ENCODE results near the gene CFDP1. TPM values are rescaled to one million over a fixed set of nuclear protein-coding genes. Genes with fewer than 3 reads are reported as not detected.

The CFDP1 gene
- total and polyA plus RNA-seq, 2 donors (not counting 1 experiment from before 2014, with no cell fraction given): 6.3 to 42.8 TPM

GRCh38 chr16:75446416-75446815 is 13.1 kb upstream of the CFDP1 start:
- no peaks in the 10 kb centered on the region for H3K4me1 ChIP-seq (ENCODE audit: control insufficient read depth in 2 of 2, insufficient read depth in 2 of 2, low read length in 2 of 2)
- Mint-ChIP-seq H3K4me3 (no peak overlapping the region), H3K27me3 (no peaks in the 10 kb centered on the region), H3K9me3 (ENCODE audit: insufficient read depth) (no peaks in the 10 kb centered on the region), H3K4me1 (no peaks in the 10 kb centered on the region), H3K27ac (no peak overlapping the region)
- H3K79me2 ChIP-seq (ENCODE audit: control insufficient read depth, insufficient read depth, low read length): no peaks in the 10 kb centered on the region
- H3K36me3 ChIP-seq (replicated peaks in 1 of 2; ENCODE audit: control extremely low read depth in 1 of 2, control insufficient read depth in 1 of 2, extremely low read depth in 1 of 2, insufficient read depth in 2 of 2, low read length in 1 of 2): peaks cover 0 to 30% of the 10 kb centered on the region in 2 experiments
- H3K27ac ChIP-seq (ENCODE audit: low read length in 2 of 2): no peak overlapping the region
- H4K20me1 ChIP-seq (ENCODE audit: control insufficient read depth, insufficient read depth, low read length, poor library complexity, severe bottlenecking): peaks cover 5% of the 10 kb centered on the region
- intact Hi-C loops (cut with micrococcal nuclease): no loop called here
- no peaks in the 10 kb centered on the region for H3K27me3 ChIP-seq (replicated peaks in 1 of 4; ENCODE audit: control extremely low read depth in 1 of 4, control insufficient read depth in 3 of 4, insufficient read depth in 4 of 4, low read length in 3 of 4)
- ATAC-seq (ENCODE audit: low read depth) (no peak), DNase-seq (no peak)
- ChIA-PET CTCF (interaction anchor here (1.2 kb wide), 1 partner anchor 19 kb away, joined by 4 read pairs; no protein-coding TSS in a partner anchor), POLR2A (interaction anchor here (0.7 to 0.8 kb wide), 2 partner anchors 11 to 164 kb away, joined by 3 to 5 read pairs; no protein-coding TSS in a partner anchor)
- no peak overlapping the region for H3K9ac ChIP-seq (ENCODE audit: low read length)
- H3K4me2 ChIP-seq (replicated peaks; ENCODE audit: low read depth, low read length, poor library complexity, severe bottlenecking): no peak overlapping the region
- no peaks in the 10 kb centered on the region for H3K9me3 ChIP-seq (ENCODE audit: control extremely low read depth in 1 of 3, control insufficient read depth in 2 of 3, insufficient read depth in 1 of 3, low read length in 2 of 3)
- no peak for TF ChIP-seq CTCF (IDR thresholded peaks at IDR 0.05)
- no peak for TF ChIP-seq EZH2 (IDR thresholded peaks at IDR 0.05; ENCODE audit: borderline replicate concordance, insufficient read depth, low read depth, low read length, poor library complexity, severe bottlenecking)
- no peak overlapping the region for H3K4me3 ChIP-seq (ENCODE audit: control extremely low read depth in 1 of 5, extremely low read depth in 1 of 5, insufficient read depth in 1 of 5, low read depth in 2 of 5, low read length in 4 of 5)
- no peak overlapping the region for H2AFZ ChIP-seq (ENCODE audit: insufficient read depth, low read depth, low read length, poor library complexity, severe bottlenecking)

GRCh38 chr16:75445298-75445697 is 12.0 kb upstream of the CFDP1 start:
- Histone ChIP-seq H2AFZ (ENCODE audit: insufficient read depth, low read depth, low read length, poor library complexity, severe bottlenecking) (no peak overlapping the region), H3K36me3 (replicated peaks in 1 of 2; ENCODE audit: control extremely low read depth in 1 of 2, control insufficient read depth in 1 of 2, extremely low read depth in 1 of 2, insufficient read depth in 2 of 2, low read length in 1 of 2) (peaks cover 0 to 21% of the 10 kb centered on the region in 2 experiments), H3K9ac (ENCODE audit: low read length) (no peak overlapping the region), H3K79me2 (ENCODE audit: control insufficient read depth, insufficient read depth, low read length) (no peaks in the 10 kb centered on the region), H3K27me3 (replicated peaks in 1 of 4; ENCODE audit: control extremely low read depth in 1 of 4, control insufficient read depth in 3 of 4, insufficient read depth in 4 of 4, low read length in 3 of 4) (no peaks in the 10 kb centered on the region), H4K20me1 (ENCODE audit: control insufficient read depth, insufficient read depth, low read length, poor library complexity, severe bottlenecking) (peaks cover 5% of the 10 kb centered on the region), H3K4me3 (ENCODE audit: control extremely low read depth in 1 of 5, extremely low read depth in 1 of 5, insufficient read depth in 1 of 5, low read depth in 2 of 5, low read length in 4 of 5) (no peak overlapping the region), H3K4me1 (ENCODE audit: control insufficient read depth in 2 of 2, insufficient read depth in 2 of 2, low read length in 2 of 2) (no peaks in the 10 kb centered on the region), H3K9me3 (ENCODE audit: control extremely low read depth in 1 of 3, control insufficient read depth in 2 of 3, insufficient read depth in 1 of 3, low read length in 2 of 3) (no peaks in the 10 kb centered on the region), H3K4me2 (replicated peaks; ENCODE audit: low read depth, low read length, poor library complexity, severe bottlenecking) (no peak overlapping the region), H3K27ac (ENCODE audit: low read length in 2 of 2) (no peak overlapping the region)
- no peak for ATAC-seq (ENCODE audit: low read depth)
- TF ChIP-seq EZH2 (IDR thresholded peaks at IDR 0.05; ENCODE audit: borderline replicate concordance, insufficient read depth, low read depth, low read length, poor library complexity, severe bottlenecking): no peak
- TF ChIP-seq CTCF (IDR thresholded peaks at IDR 0.05): no peak
- CTCF ChIA-PET: interaction anchor here (1.0 to 1.2 kb wide), 2 partner anchors 11 to 28 kb away, joined by 3 to 5 read pairs; no protein-coding TSS in a partner anchor
- Mint-ChIP-seq H3K27me3 (no peaks in the 10 kb centered on the region), H3K27ac (no peak overlapping the region), H3K4me3 (no peak overlapping the region), H3K9me3 (ENCODE audit: insufficient read depth) (no peaks in the 10 kb centered on the region), H3K4me1 (no peaks in the 10 kb centered on the region)
- DNase-seq: no peak
- WGBS (ENCODE audit: insufficient coverage): 100% methylated on average over 2 of the region's 5 CpGs
- POLR2A ChIA-PET: interaction anchor here (0.6 to 1.3 kb wide), 2 partner anchors 11 to 193 kb away, joined by 3 read pairs; no protein-coding TSS in a partner anchor
- intact Hi-C loops (cut with micrococcal nuclease): no loop called here

Measured in B cell (primary cell).